Endothelial cell (in vitro differentiated cells): ENCODE measurements around the gene OPRD1. TPM values are rescaled to one million over a fixed set of nuclear protein-coding genes. Genes with fewer than 3 reads are reported as not detected.

Experiments used
- DNase-seq: peaks from one replicate; pipeline ENCODE4 v3.0.0; 2021; ENCODE audit warnings: low spot score
- H3K27ac Mint-ChIP-seq: one replicate; pipeline ENCODE4 v1.8.0; 2021; ENCODE audit warnings: mixed read lengths, inconsistent platforms; ENCODE audit not compliant: unreplicated experiment
- H3K27me3 Mint-ChIP-seq: one replicate; pipeline ENCODE4 v1.8.0; 2021; ENCODE audit warnings: mild to moderate bottlenecking, moderate library complexity, mixed read lengths, inconsistent platforms; ENCODE audit not compliant: unreplicated experiment
- H3K36me3 Mint-ChIP-seq: one replicate; pipeline ENCODE4 v1.8.0; 2021; ENCODE audit warnings: mild to moderate bottlenecking, low read depth, mixed read lengths, inconsistent platforms; ENCODE audit not compliant: unreplicated experiment
- H3K4me1 Mint-ChIP-seq: one replicate; pipeline ENCODE4 v1.8.0; 2021; ENCODE audit warnings: mild to moderate bottlenecking, mixed read lengths, inconsistent platforms; ENCODE audit not compliant: unreplicated experiment
- H3K4me3 Mint-ChIP-seq: one replicate; pipeline ENCODE4 v1.8.0; 2021; ENCODE audit warnings: mild to moderate bottlenecking, mixed read lengths, inconsistent platforms; ENCODE audit not compliant: unreplicated experiment
- H3K9me3 Mint-ChIP-seq: one replicate; pipeline ENCODE4 v1.8.0; 2021; ENCODE audit warnings: mixed read lengths, inconsistent platforms; ENCODE audit not compliant: unreplicated experiment
- CTCF ChIP-seq: fragments of 200-600 bp; sonication (generic); IDR thresholded peaks from one replicate; pipeline ENCODE4 v1.5.0; 2021; ENCODE audit warnings: antibody characterized with exemption; ENCODE audit not compliant: unreplicated experiment
- total RNA-seq: library from RNA; stranded (reverse); fragmentation: NEBNext Ultra II Directional; extraction: Animal tissue kit (Norgen Biotek cat#: 25700); gene quantifications from one replicate; pipeline ENCODE4 v1.2.1, GENCODE V29; 2021; ENCODE audit not compliant: unreplicated experiment

The OPRD1 gene
- total RNA-seq, 1 donor from 2014 or later, result 9.7 TPM

DNA sequence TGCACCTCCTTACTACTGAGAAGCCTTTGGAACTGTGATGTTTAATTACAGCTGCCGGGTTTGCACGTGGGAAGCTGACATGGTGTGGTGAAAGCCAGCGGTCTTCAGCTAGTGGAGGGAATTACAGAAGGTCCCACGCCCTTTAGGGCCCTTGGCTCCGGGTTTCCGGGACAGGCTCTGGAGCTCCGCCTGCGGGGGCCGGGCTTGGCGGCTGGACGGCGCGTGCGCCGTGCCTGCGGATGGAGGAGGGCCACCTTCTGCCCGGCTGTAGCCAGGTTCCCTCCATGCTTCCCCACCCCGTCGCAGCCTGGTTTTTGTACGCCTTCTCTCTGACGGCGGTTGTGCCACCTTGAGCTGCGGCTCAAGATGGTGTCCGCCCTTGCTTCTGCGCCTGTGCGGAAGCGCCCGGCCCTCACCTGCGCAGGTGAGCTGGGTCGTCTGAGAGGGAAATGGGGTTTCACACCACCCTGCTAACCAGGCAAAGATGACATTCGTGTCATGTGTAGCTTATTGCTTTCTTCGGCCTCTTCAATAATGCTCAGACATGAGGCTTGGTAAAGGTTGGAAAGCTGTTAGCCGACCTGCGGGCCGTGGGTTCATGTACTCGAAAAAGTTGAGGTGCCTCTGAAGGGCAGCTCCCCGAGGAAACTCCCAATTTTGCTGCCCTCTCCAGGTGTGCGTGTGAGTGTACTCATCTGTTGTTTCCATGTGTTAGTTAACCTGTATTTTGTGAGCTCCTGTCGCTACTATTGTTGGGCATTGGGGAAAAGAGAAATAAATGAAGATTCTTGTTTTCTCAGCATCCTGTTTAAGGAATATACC lies 36.6 kb upstream of the OPRD1 start:
- peaks cover 1% of the 10 kb centered on the region for H3K27me3 Mint-ChIP-seq
- no peak overlapping the region for H3K4me3 Mint-ChIP-seq
- DNase-seq, result peak; percentile 66
- TF ChIP-seq CTCF, result no peak
- no peaks in the 10 kb centered on the region for H3K4me1 Mint-ChIP-seq
- H3K27ac Mint-ChIP-seq, result no peak overlapping the region
- H3K9me3 Mint-ChIP-seq, result no peaks in the 10 kb centered on the region
- no peaks in the 10 kb centered on the region for H3K36me3 Mint-ChIP-seq

- Mint-ChIP-seq H3K27me3 (peaks cover 1% of the 10 kb centered on the region), H3K4me1 (peaks cover 2% of the 10 kb centered on the region), H3K36me3 (no peaks in the 10 kb centered on the region), H3K27ac (no peak overlapping the region), H3K9me3 (no peaks in the 10 kb centered on the region), H3K4me3 (no peak overlapping the region)
- no peak for TF ChIP-seq CTCF
- DNase-seq, result no peak
These were observed 35.6 kb upstream of the OPRD1 start for GRCh38 chr1:28776341-28776740.

- Mint-ChIP-seq H3K9me3 (no peaks in the 10 kb centered on the region), H3K4me3 (no peak overlapping the region), H3K27ac (no peak overlapping the region), H3K36me3 (no peaks in the 10 kb centered on the region), H3K4me1 (peaks cover 10% of the 10 kb centered on the region), H3K27me3 (peaks cover 1% of the 10 kb centered on the region)
- no peak for DNase-seq
- no peak for TF ChIP-seq CTCF
These were observed 33.9 kb upstream of the OPRD1 start for GRCh38 chr1:28778021-28778420.

DNA sequence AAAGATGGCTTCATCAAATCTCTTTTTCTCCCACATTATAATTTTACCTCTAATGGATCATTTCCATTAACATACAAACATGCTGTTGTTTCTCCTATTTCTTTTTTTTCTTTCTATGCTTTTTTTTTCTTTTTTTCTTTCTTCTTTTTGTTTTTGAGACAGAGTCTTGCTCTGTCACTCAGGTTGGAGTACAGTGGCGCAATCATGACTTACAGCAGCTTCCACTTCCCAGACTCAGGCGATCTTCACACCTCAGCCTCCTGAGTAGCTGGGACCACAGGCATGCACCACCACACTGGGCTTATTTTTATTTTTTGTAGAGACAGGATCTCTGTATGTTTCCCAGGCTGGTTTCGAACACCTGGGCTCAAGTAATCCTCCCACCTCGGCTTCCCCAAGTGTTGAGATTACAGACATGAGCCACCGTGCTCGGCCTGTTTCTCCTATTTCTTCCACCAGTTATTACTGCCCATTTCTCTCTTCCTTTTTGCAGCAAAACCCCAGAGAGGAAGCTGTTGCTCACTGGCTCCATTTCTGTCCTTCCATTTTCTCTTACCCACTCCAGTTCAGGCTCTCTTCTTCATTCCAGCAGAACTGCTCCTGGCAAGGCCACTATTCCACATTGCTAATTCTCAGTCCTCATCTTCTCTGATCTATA lies 32.1 kb upstream of the OPRD1 start:
- no peak overlapping the region for H3K27ac Mint-ChIP-seq
- DNase-seq, result no peak
- H3K4me3 Mint-ChIP-seq, result no peak overlapping the region
- no peaks in the 10 kb centered on the region for H3K36me3 Mint-ChIP-seq
- H3K4me1 Mint-ChIP-seq, result peaks cover 10% of the 10 kb centered on the region
- peaks cover 1% of the 10 kb centered on the region for H3K27me3 Mint-ChIP-seq
- no peaks in the 10 kb centered on the region for H3K9me3 Mint-ChIP-seq
- TF ChIP-seq CTCF, result no peak

DNA sequence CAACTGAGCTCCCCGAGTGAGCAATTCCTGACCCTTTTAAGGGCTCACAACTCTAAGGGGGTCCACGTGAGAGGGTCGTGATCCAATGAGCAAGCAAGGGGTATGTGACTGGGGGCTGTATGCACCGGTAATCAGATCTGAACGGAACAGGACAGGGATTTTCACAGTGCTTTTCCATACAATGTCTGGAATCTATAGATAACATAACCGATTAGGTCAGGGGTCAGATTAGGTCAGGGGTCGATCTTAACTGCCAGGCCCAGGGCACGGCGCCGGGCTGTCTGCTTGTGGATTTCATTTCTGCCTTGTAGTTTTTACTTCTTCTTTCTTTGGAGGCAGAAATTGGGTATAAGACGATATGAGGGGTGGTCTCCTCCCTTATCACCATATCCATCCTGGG lies 30.7 kb upstream of the OPRD1 start:
- Mint-ChIP-seq H3K9me3 (no peaks in the 10 kb centered on the region), H3K4me3 (no peak overlapping the region), H3K27ac (no peak overlapping the region), H3K36me3 (no peaks in the 10 kb centered on the region), H3K27me3 (peaks cover 1% of the 10 kb centered on the region), H3K4me1 (peaks cover 15% of the 10 kb centered on the region)
- TF ChIP-seq CTCF, result no peak
- no peak for DNase-seq
